Astrocyte of the spinal cord (primary cell): Measurements from ENCODE around the gene EIF3A.
"Not testable (repeated sequence)": the region's sequence is repeated elsewhere in the genome, so short reads cannot be mapped to it uniquely, and the experiment has no call there.

Experiments
- DNase-seq: peaks from one replicate; pipeline ENCODE4 v3.0.0; 2011; ENCODE audit warnings: low read depth, low spot score
- H3K4me3 ChIP-seq: 2 replicates; pipeline ENCODE4 v1.5.1; 2011; ENCODE audit warnings: low read depth, mild to moderate bottlenecking, low read length, moderate library complexity
- CTCF ChIP-seq: IDR thresholded peaks from 2 replicates; pipeline ENCODE4 v1.5.1; 2012; ENCODE audit warnings: low read depth, mild to moderate bottlenecking, low read length, inconsistent platforms
- in situ Hi-C: cut with HindIII; loops from 2 replicates; pipeline ENCODE4 v1.10.0; 2017; ENCODE audit warnings: low sequenced_read_pairs

Gene EIF3A

GRCh38 chr10:119119400-119119799, 38.8 kb upstream of the EIF3A start:
- no peak for DNase-seq
- in situ Hi-C loops, result no loop called here
- TF ChIP-seq CTCF, result no peak
- H3K4me3 ChIP-seq, result no peak overlapping the region

- DNase-seq, result no peak
- in situ Hi-C loops, result no loop called here
- H3K4me3 ChIP-seq, result no peak overlapping the region
- TF ChIP-seq CTCF, result no peak
Observed at GRCh38 chr10:119118231-119118630, 37.6 kb upstream of the EIF3A start.

- in situ Hi-C loops, result no loop called here
- no peak overlapping the region for H3K4me3 ChIP-seq
- DNase-seq, result no peak
- no peak for TF ChIP-seq CTCF
Observed at GRCh38 chr10:119116326-119116951, 35.8 kb upstream of the EIF3A start.

GRCh38 chr10:119115926-119116325, 35.3 kb upstream of the EIF3A start:
- in situ Hi-C loops, result no loop called here
- TF ChIP-seq CTCF, result no peak

GRCh38 chr10:119113751-119114732, 33.4 kb upstream of the EIF3A start:
- no peak overlapping the region for H3K4me3 ChIP-seq
- peak; percentile 68 for DNase-seq
- in situ Hi-C loops, result no loop called here
- TF ChIP-seq CTCF, result no peak

More at GRCh38 chr10:119115926-119116325, 35.3 kb upstream of the EIF3A start:
- DNase-seq, result no peak
- no peak overlapping the region for H3K4me3 ChIP-seq

- H3K4me3 ChIP-seq, result no peak overlapping the region
- no peak for DNase-seq
- no peak for TF ChIP-seq CTCF
- in situ Hi-C loops, result no loop called here
Observed at GRCh38 chr10:119112056-119112455, 31.4 kb upstream of the EIF3A start.

- in situ Hi-C loops, H3K4me3 ChIP-seq, DNase-seq: not testable (repeated sequence)
Observed at GRCh38 chr10:119107771-119108170, 27.2 kb upstream of the EIF3A start.

GRCh38 chr10:119107106-119107505, 26.5 kb upstream of the EIF3A start:
- in situ Hi-C loops, result not testable (repeated sequence)

GRCh38 chr10:119105899-119106298, 25.3 kb upstream of the EIF3A start:
- in situ Hi-C loops, H3K4me3 ChIP-seq, DNase-seq: not testable (repeated sequence)

More at GRCh38 chr10:119107106-119107505, 26.5 kb upstream of the EIF3A start:
- not testable (repeated sequence) for H3K4me3 ChIP-seq, DNase-seq
